Right atrium auricular region (tissue), 2 donors: ENCODE results near the gene MICAL3. TPM values are rescaled to one million over a fixed set of nuclear protein-coding genes. Genes with fewer than 3 reads are reported as not detected.
A peak's percentile ranks its signal among the peaks of the same experiment; 100 is the strongest.

Source experiments
- DNase-seq: peaks from one replicate; pipeline ENCODE4 v3.0.0-alpha.2; 2019; ENCODE audit warnings: low spot score
- H3K27ac ChIP-seq, 2 donors: fragments of 200-600 bp; sonication (generic); 1 replicate in 1 of 2; 2 replicates in 1 of 2; pipeline ENCODE4 v1.5.1; 2016 to 2019
- H3K27me3 ChIP-seq, 2 donors: fragments of 200-600 bp; sonication (generic); one replicate each; pipeline versions ENCODE4 v1.5.1 to v1.6.0; 2017 to 2019
- H3K36me3 ChIP-seq: fragments of 200-600 bp; sonication (generic); one replicate; pipeline ENCODE4 v1.5.1; 2016
- H3K4me1 ChIP-seq, 2 donors: fragments of 200-600 bp; sonication (generic); one replicate each; pipeline versions ENCODE4 v1.5.1 to v1.6.0; 2017 to 2019
- H3K4me3 ChIP-seq, 2 donors: fragments of 200-600 bp; sonication (generic); 1 replicate in 1 of 2; 2 replicates in 1 of 2; pipeline ENCODE4 v1.5.1; 2017 to 2019; ENCODE audit warnings: mild to moderate bottlenecking in 1 of 2, moderate library complexity in 1 of 2
- H3K9me3 ChIP-seq, 2 donors: fragments of 200-600 bp; sonication (generic); one replicate each; pipeline ENCODE4 v1.5.1; 2019
- CTCF ChIP-seq, 2 donors: fragments of 200-600 bp; sonication (generic); IDR thresholded peaks; one replicate each; pipeline ENCODE4 v1.5.1; 2019; ENCODE audit warnings: antibody characterized with exemption in 2 of 2
- total RNA-seq, 2 donors: library from RNA; depleted of rRNA; stranded (reverse); fragments of >200 nt; gene quantifications; one replicate each; pipeline ENCODE4 v1.1.0, GENCODE V29; 2016

MICAL3 gene
- total RNA-seq, 2 donors from 2014 or later = 42.5 to 45.1 TPM

DNA sequence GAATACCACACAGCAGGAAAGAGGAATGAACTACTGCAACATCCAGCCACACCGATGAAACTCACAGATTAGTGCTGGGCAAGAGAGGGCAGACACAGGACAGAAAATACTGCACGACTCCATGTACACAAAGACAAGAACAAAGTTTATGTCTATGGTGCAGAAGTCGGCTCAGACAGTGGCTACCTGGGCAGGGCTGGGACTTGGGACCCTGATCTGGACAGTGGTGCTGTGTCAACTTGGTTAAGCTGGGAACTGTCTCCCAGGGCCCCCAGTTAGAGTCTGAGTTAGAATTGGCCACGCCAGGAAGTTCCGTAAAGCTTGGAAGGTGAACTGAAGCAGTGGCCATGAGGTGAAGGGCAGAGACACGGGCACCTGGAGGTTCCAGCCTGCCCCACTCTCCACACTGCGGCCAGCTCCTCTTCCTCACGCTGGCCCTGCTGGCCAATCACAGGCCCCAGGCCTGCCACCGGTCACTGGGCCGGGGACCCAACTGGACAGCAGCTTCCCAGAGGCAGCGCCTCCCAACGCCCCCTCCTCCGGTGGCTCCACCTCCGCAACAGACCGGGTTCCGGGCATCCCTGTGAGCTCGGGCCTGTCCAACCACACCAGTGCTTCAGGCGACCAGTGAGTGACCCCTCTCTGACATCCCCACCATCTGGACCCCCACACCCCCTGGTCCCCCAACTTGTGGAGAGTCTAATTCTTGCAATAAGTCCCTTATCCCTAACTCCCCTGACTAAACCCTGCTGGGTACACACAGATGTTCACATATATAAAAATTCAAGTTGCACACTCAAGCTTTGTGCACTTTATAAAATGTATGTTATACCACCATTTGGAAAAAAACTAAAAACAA is 93.7 kb downstream of the MICAL3 start:
- no peak for DNase-seq
- H3K4me1 ChIP-seq = peaks cover 0 to 21% of the 10 kb centered on the region in 2 donors
- no peak for TF ChIP-seq CTCF (IDR thresholded peaks at IDR 0.05)
- no peaks in the 10 kb centered on the region for H3K9me3 ChIP-seq
- peak overlapping the region; percentile 69 to 79 for H3K27ac ChIP-seq
- H3K36me3 ChIP-seq = no peaks in the 10 kb centered on the region
- no peak overlapping the region for H3K4me3 ChIP-seq
- H3K27me3 ChIP-seq = no peaks in the 10 kb centered on the region

GRCh38 chr22:17929909-17930308 is 94.5 kb downstream of the MICAL3 start:
- Histone ChIP-seq H3K27ac (peak overlapping the region in 1 of 2 donors; percentile 79), H3K4me1 (peaks cover 0 to 29% of the 10 kb centered on the region in 2 donors), H3K4me3 (no peak overlapping the region), H3K36me3 (no peaks in the 10 kb centered on the region), H3K9me3 (no peaks in the 10 kb centered on the region), H3K27me3 (no peaks in the 10 kb centered on the region)
- no peak for DNase-seq
- TF ChIP-seq CTCF (IDR thresholded peaks at IDR 0.05) = no peak

GRCh38 chr22:17928391-17928790 is 96.0 kb downstream of the MICAL3 start:
- Histone ChIP-seq H3K4me3 (no peak overlapping the region), H3K27ac (no peak overlapping the region), H3K9me3 (no peaks in the 10 kb centered on the region), H3K4me1 (peaks cover 0 to 44% of the 10 kb centered on the region in 2 donors), H3K27me3 (no peaks in the 10 kb centered on the region), H3K36me3 (no peaks in the 10 kb centered on the region)
- DNase-seq = no peak
- no peak for TF ChIP-seq CTCF (IDR thresholded peaks at IDR 0.05)

DNA sequence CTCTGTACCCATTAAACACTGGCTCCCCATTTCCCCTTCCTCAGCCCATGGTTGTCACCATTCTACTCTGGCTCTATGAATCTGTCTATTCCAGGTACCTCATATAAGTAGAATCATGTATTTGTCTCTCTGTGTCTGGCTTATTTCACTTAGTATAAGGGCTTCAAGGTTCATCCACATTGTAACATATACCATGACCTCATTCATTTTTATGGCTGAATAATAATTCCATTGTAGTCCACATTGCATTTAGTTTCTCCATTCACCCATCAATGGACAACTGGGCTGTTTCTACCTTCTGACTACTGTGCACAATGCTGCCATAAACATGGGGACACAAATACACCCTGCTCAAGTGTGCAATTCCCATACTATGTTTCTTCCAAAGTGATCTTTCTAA is 97.3 kb downstream of the MICAL3 start:
- no peak for TF ChIP-seq CTCF (IDR thresholded peaks at IDR 0.05)
- DNase-seq = no peak
- Histone ChIP-seq H3K27me3 (no peaks in the 10 kb centered on the region), H3K36me3 (no peaks in the 10 kb centered on the region), H3K27ac (no peak overlapping the region), H3K9me3 (no peaks in the 10 kb centered on the region), H3K4me3 (no peak overlapping the region), H3K4me1 (peaks cover 0 to 57% of the 10 kb centered on the region in 2 donors)

DNA sequence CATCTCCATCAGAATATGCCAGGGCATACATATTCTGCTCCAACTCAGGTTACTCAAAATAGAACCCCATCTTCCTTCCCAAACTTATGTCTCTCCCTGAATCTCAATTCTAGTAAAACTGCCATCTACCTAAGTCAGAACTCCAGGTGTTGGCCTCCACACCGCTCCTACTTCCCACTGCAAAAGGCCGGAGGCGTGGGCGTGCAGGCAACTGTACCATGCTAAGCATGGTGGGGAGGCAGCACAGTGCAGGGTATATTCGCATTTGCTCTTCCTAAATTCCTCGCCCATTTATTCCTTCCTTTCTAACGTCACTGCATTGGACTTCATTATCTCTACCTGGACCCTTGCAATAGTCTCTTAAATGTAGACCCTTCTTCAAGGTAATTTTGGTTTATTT is 97.8 kb downstream of the MICAL3 start:
- Histone ChIP-seq H3K4me3 (no peak overlapping the region), H3K27ac (no peak overlapping the region), H3K27me3 (no peaks in the 10 kb centered on the region), H3K9me3 (no peaks in the 10 kb centered on the region), H3K4me1 (peaks cover 0 to 59% of the 10 kb centered on the region in 2 donors), H3K36me3 (no peaks in the 10 kb centered on the region)
- no peak for DNase-seq
- no peak for TF ChIP-seq CTCF (IDR thresholded peaks at IDR 0.05)
